HUES6 (cell line): Measurements from ENCODE around the gene NAPG.
"Not testable (repeated sequence)": the region's sequence is repeated elsewhere in the genome, so short reads cannot be mapped to it uniquely, and the experiment has no call there.

Experiments used
- H3K27ac ChIP-seq: 2 replicates; pipeline ENCODE4 v1.7.0; 2013; ENCODE audit warnings: low read depth, mild to moderate bottlenecking, low read length, inconsistent platforms
- H3K27me3 ChIP-seq: 2 replicates; pipeline ENCODE4 v1.6.1; 2013; ENCODE audit warnings: low read length; ENCODE audit not compliant: control insufficient read depth, insufficient read depth
- H3K36me3 ChIP-seq: 2 replicates; pipeline ENCODE4 v1.6.1; 2013; ENCODE audit warnings: low read length; ENCODE audit not compliant: control insufficient read depth, insufficient read depth
- H3K4me1 ChIP-seq: 2 replicates; pipeline ENCODE4 v1.6.1; 2013; ENCODE audit warnings: low read length; ENCODE audit not compliant: control insufficient read depth, insufficient read depth
- H3K4me3 ChIP-seq: 2 replicates; pipeline ENCODE4 v1.5.1; 2013; ENCODE audit warnings: low read depth, low read length
- H3K9ac ChIP-seq: one replicate; pipeline ENCODE4 v1.6.1; 2013; ENCODE audit warnings: mild to moderate bottlenecking, low read length
- H3K9me3 ChIP-seq: 2 replicates; pipeline ENCODE4 v1.6.1; 2013; ENCODE audit warnings: low read depth, low read length; ENCODE audit not compliant: control insufficient read depth, insufficient read depth

NAPG gene

GRCh38 chr18:10564975-10565773 is 39.3 kb downstream of the NAPG start:
- no peaks in the 10 kb centered on the region for H3K36me3 ChIP-seq
- H3K9ac ChIP-seq: no peak overlapping the region
- no peaks in the 10 kb centered on the region for H3K27me3 ChIP-seq
- no peak overlapping the region for H3K27ac ChIP-seq
- H3K9me3 ChIP-seq: no peaks in the 10 kb centered on the region
- H3K4me3 ChIP-seq: no peak overlapping the region
- peaks cover 2% of the 10 kb centered on the region; the same call in 1 of the 2 replicates for H3K4me1 ChIP-seq

DNA sequence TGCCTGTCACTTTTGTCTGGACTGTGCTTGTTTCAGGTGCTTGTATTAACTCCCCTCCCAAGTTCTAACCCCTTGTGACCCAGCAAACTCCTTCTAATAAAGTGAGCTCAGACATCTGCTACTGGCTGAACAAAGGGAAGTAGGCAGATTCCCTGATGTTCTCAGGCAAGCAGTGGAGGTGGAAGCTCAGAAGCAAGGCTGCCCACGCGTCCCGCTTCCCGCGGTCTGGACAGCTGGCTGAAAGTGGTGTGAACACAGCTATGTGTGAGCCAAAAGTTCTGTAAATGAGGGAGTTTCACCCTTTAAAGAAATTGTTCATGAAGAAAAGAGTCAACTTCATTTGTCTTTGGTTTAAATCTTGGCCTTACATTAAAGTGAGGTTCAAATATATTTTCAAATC is 40.0 kb downstream of the NAPG start:
- no peaks in the 10 kb centered on the region for H3K36me3 ChIP-seq
- H3K27me3 ChIP-seq: no peaks in the 10 kb centered on the region
- H3K9ac ChIP-seq: no peak overlapping the region
- peaks cover 3% of the 10 kb centered on the region for H3K9me3 ChIP-seq
- H3K4me3 ChIP-seq: no peak overlapping the region
- H3K4me1 ChIP-seq: no peaks in the 10 kb centered on the region
- H3K27ac ChIP-seq: no peak overlapping the region

GRCh38 chr18:10566390-10566789 is 40.6 kb downstream of the NAPG start:
- no peak overlapping the region for H3K4me3 ChIP-seq
- no peaks in the 10 kb centered on the region for H3K36me3 ChIP-seq
- peaks cover 3% of the 10 kb centered on the region for H3K9me3 ChIP-seq
- H3K9ac ChIP-seq: no peak overlapping the region
- H3K27ac ChIP-seq: no peak overlapping the region
- H3K27me3 ChIP-seq: no peaks in the 10 kb centered on the region
- H3K4me1 ChIP-seq: no peaks in the 10 kb centered on the region

DNA sequence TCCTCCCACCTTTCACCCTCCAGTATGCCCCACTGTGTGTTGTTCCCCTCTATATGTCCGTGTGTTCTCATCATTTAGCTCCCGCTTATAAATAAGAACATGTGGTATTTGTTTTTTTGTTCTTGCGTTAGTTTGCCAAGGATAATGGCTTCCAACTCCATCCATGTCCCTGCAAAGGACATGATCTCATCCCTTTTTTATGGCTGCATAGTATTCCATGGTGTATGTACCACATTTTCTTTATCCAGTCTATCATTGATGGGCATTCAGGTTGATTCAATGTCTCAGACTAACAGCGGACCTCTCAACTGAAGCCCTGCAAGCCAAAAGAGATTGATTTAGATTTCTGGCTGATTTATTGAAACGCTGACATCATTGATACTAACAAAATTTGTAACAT is 44.1 kb downstream of the NAPG start:
- H3K36me3 ChIP-seq, H3K9me3 ChIP-seq: not testable (repeated sequence)

GRCh38 chr18:10570622-10571021 is 44.8 kb downstream of the NAPG start:
- Histone ChIP-seq H3K9me3 (peaks cover 6% of the 10 kb centered on the region), H3K4me3 (no peak overlapping the region), H3K36me3 (no peaks in the 10 kb centered on the region), H3K27ac (no peak overlapping the region), H3K27me3 (no peaks in the 10 kb centered on the region), H3K4me1 (no peaks in the 10 kb centered on the region), H3K9ac (no peak overlapping the region)

More for the DNA sequence above, 44.1 kb downstream of the NAPG start:
- H3K4me3 ChIP-seq, H3K9ac ChIP-seq, H3K27me3 ChIP-seq, H3K4me1 ChIP-seq, H3K27ac ChIP-seq: not testable (repeated sequence)

DNA sequence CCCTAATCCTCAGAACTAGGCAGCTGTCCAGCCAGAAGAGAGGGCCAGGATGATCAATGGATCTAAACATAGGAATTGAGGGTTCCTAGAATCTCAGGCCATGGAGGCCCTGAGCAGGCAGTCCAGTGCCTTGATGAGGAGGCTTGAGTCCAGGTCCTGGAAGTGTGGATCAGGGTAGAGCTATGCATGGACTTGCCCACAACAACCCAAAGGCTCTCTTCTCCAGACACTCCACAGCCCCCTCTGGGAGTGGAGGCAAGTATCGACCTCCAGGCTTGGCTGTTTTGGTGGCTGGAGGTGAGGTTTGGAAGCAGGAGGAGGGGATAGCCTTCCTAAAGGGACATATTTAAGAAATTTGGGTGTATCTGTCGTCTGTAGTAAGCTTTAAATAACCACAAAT is 45.7 kb downstream of the NAPG start:
- no peak overlapping the region for H3K9ac ChIP-seq
- no peaks in the 10 kb centered on the region for H3K27me3 ChIP-seq
- no peaks in the 10 kb centered on the region for H3K36me3 ChIP-seq

GRCh38 chr18:10573261-10573660 is 47.4 kb downstream of the NAPG start:
- H3K4me1 ChIP-seq, H3K27me3 ChIP-seq, H3K9ac ChIP-seq, H3K27ac ChIP-seq, H3K4me3 ChIP-seq, H3K9me3 ChIP-seq, H3K36me3 ChIP-seq: not testable (repeated sequence)

More for the DNA sequence above, 45.7 kb downstream of the NAPG start:
- H3K27ac ChIP-seq: no peak overlapping the region
- no peak overlapping the region for H3K4me3 ChIP-seq
- H3K9me3 ChIP-seq: peaks cover 6% of the 10 kb centered on the region
- no peaks in the 10 kb centered on the region for H3K4me1 ChIP-seq

- not testable (repeated sequence) for H3K4me3 ChIP-seq, H3K27me3 ChIP-seq, H3K9ac ChIP-seq, H3K4me1 ChIP-seq, H3K36me3 ChIP-seq, H3K27ac ChIP-seq
- H3K9me3 ChIP-seq: peaks cover 15% of the 10 kb centered on the region
Measured at GRCh38 chr18:10574412-10574811, 48.6 kb downstream of the NAPG start.

DNA sequence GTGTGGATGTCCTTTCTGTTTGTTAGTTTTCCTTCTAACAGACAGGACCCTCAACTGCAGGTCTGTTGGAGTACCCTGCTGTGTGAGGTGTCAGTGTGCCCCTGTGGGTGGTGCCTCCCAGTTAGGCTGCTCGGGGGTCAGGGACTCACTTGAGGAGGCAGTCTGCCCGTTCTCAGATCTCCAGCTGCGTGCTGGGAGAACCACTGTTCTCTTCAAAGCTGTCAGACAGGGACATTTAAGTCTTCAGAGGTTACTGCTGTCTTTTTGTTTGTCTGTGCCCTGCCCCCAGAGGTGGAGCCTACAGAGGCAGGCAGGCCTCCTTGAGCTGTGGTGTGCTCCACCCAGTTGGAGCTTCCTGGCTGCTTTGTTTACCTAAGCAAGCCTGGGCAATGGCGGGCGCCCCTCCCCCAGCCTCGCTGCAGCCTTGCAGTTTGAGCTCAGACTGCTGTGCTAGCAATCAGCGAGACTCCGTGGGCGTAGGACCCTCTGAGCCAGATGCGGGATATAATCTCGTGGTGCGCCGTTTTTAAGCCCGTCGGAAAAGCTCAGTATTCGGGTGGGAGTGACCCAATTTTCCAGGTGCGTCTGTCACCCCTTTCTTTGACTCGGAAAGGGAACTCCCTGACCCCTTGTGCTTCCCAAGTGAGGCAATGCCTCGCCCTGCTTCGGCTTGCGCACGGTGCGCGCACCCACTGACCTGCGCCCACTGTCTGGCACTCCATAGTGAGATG is 52.2 kb downstream of the NAPG start:
- H3K9me3 ChIP-seq: peaks cover 28% of the 10 kb centered on the region
- H3K4me1 ChIP-seq, H3K4me3 ChIP-seq, H3K27ac ChIP-seq, H3K36me3 ChIP-seq, H3K9ac ChIP-seq, H3K27me3 ChIP-seq: not testable (repeated sequence)

GRCh38 chr18:10578573-10578899 is 52.7 kb downstream of the NAPG start:
- not testable (repeated sequence) for H3K27ac ChIP-seq, H3K36me3 ChIP-seq, H3K9ac ChIP-seq, H3K27me3 ChIP-seq, H3K4me3 ChIP-seq, H3K4me1 ChIP-seq
- H3K9me3 ChIP-seq: peaks cover 28% of the 10 kb centered on the region

DNA sequence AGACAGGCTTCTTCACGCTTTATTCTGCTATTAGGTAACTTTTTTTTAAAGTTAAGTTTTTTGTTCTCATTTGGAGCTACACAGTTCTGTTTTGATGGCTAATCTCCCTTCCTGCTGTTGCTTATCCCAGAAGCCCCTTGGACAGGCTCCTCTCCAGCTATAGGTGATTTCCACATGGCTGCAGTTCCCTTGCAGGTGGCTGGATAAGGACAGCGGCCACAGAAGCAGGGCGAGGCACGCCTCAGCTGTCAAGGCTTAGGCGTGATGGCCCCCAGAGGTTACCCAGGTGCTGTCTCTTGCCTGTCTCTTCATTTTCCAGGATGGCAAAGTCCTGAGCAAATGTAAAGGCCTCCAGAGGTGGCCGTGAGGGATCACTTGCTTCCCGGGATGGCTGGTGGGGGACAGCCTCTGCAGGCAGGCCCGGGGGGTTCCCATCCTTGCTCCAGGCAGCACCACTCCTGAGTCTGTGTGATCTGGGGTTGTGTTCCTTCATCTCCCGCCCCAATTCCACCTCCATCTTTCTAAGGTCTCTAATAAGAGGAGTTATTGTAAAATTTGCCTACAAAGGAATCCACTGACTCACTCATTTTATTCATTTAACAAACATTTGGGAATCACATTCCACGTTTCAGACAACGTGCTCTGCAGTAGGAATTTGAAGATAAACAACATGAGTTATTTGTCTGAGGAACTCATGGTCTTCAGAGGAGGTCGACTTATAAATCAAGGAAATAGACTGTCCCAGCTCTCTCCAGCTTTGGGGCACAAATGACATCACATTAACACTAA is 53.4 kb downstream of the NAPG start:
- no peak overlapping the region for H3K27ac ChIP-seq
- H3K9ac ChIP-seq: no peak overlapping the region
- H3K4me3 ChIP-seq: no peak overlapping the region
- no peaks in the 10 kb centered on the region for H3K27me3 ChIP-seq
- H3K36me3 ChIP-seq: peaks cover 3% of the 10 kb centered on the region; the same call in 1 of the 2 replicates
- peaks cover 28% of the 10 kb centered on the region for H3K9me3 ChIP-seq
- H3K4me1 ChIP-seq: no peaks in the 10 kb centered on the region
